AML-193 (cell line): ENCODE measurements around the gene SYCE3.
A peak's percentile ranks its signal among the peaks of the same experiment; 100 is the strongest.
"Not testable (repeated sequence)": the region's sequence is repeated elsewhere in the genome, so short reads cannot be mapped to it uniquely, and the experiment has no call there.

ENCODE experiments used
- DNase-seq, 2 experiments: peaks; one replicate each; lab custom pipeline; 2025; lab: John Stamatoyannopoulos, UW

Gene SYCE3

GRCh38 chr22:50562523-50563412, at the start of gene SYCE3:
Gene SYCE3 (minus strand): TSS chr22:50562919. CDS start chr22:50556405, 6,514 bp downstream.
- DNase-seq: peak; percentile 84 to 90

GRCh38 chr22:50612168-50612527, 49.4 kb upstream of the SYCE3 start:
- DNase-seq: no peak

- no peak for DNase-seq
These were observed 48.8 kb upstream of the SYCE3 start for GRCh38 chr22:50611341-50612060.

GRCh38 chr22:50610581-50610980, 47.9 kb upstream of the SYCE3 start:
- no peak for DNase-seq

- no peak for DNase-seq
These were observed 47.3 kb upstream of the SYCE3 start for GRCh38 chr22:50610041-50610451.

GRCh38 chr22:50609599-50609998, 46.9 kb upstream of the SYCE3 start:
- no peak for DNase-seq

- no peak for DNase-seq
These were observed 46.3 kb upstream of the SYCE3 start for GRCh38 chr22:50608996-50609395.

- not testable (repeated sequence) for DNase-seq
These were observed 45.5 kb upstream of the SYCE3 start for GRCh38 chr22:50608058-50608840.

GRCh38 chr22:50607659-50608020, 44.9 kb upstream of the SYCE3 start:
- DNase-seq: no peak

GRCh38 chr22:50606946-50607658, 44.4 kb upstream of the SYCE3 start:
- DNase-seq: no peak

GRCh38 chr22:50606165-50606945, 43.6 kb upstream of the SYCE3 start:
- no peak for DNase-seq

GRCh38 chr22:50605613-50606074, 42.9 kb upstream of the SYCE3 start:
- no peak for DNase-seq

- no peak for DNase-seq
These were observed 42.4 kb upstream of the SYCE3 start for GRCh38 chr22:50605002-50605612.

- no peak for DNase-seq
These were observed 41.7 kb upstream of the SYCE3 start for GRCh38 chr22:50604256-50605001.

- DNase-seq: no peak
These were observed 41.0 kb upstream of the SYCE3 start for GRCh38 chr22:50603511-50604255.

- DNase-seq: no peak
These were observed 39.6 kb upstream of the SYCE3 start for GRCh38 chr22:50602338-50602700.

GRCh38 chr22:50601669-50602337, 39.1 kb upstream of the SYCE3 start:
- no peak for DNase-seq

GRCh38 chr22:50600967-50601668, 38.4 kb upstream of the SYCE3 start:
- no peak for DNase-seq
